ENCODE data around the gene OLIG1. TPM values are rescaled to one million over a fixed set of nuclear protein-coding genes. Genes with fewer than 3 reads are reported as not detected.

Gene OLIG1
- total and polyA plus RNA-seq, 3 donors from 2014 or later, result 3.9 to 5.1 (median 4.3) TPM

DNA sequence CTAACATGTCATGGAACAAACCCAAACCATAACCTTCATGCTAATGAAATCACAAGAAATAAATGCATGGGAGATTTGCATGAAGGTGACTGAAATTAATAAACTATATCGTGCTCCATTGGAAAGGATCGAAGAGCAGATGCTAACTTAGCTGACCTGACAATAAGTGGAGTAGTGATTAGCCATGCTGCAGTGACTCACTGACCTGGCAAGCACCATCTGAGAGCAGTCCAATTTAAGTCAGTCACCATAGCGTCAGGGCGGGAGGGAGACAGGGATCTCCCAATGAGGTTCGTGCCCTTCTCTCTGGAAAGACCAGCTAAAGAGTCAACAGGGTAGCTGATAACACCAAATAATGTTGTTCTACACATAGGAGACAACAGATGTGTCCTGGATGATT is 22.7 kb upstream of the OLIG1 start:
- Histone ChIP-seq H3K4me1 (no peaks in the 10 kb centered on the region), H3K36me3 (ENCODE audit: low read depth, missing control alignments) (no peaks in the 10 kb centered on the region), H3K27ac (no peak overlapping the region), H3K27me3 (no peaks in the 10 kb centered on the region), H3K4me3 (no peak overlapping the region), H3K9me3 (no peaks in the 10 kb centered on the region)
- intact Hi-C loops (cut with DNase I; ENCODE audit: low total_unique reads), result no loop called here
- no peak for TF ChIP-seq POLR2A (IDR thresholded peaks at IDR 0.05)
- TF ChIP-seq, protein P1, sequence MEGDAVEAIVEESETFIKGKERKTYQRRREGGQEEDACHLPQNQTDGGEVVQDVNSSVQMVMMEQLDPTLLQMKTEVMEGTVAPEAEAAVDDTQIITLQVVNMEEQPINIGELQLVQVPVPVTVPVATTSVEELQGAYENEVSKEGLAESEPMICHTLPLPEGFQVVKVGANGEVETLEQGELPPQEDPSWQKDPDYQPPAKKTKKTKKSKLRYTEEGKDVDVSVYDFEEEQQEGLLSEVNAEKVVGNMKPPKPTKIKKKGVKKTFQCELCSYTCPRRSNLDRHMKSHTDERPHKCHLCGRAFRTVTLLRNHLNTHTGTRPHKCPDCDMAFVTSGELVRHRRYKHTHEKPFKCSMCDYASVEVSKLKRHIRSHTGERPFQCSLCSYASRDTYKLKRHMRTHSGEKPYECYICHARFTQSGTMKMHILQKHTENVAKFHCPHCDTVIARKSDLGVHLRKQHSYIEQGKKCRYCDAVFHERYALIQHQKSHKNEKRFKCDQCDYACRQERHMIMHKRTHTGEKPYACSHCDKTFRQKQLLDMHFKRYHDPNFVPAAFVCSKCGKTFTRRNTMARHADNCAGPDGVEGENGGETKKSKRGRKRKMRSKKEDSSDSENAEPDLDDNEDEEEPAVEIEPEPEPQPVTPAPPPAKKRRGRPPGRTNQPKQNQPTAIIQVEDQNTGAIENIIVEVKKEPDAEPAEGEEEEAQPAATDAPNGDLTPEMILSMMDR (IDR thresholded peaks at IDR 0.05), result no peak
- no peak for DNase-seq
- 78 to 81% methylated on average over 5 of the region's 5 CpGs for WGBS, 2 donors

DNA sequence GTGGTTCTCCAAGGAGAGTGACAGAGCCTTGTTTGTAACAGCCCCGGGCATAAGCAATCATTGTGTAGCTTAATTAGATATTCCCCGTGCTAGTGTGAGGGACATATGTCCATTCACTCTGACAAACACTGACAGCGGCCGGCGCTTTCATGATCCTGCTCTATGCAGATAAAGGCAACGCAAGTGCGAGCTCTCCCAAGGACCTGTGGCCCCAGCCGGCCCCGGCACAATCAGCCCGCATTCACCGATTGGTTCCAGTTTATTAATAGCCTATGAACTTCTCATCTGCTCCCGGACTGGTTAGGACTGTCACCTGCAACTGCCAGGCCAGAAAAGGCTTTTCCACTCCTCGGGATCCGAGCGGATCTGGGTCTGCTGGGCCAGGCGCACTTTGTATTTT is 18.0 kb upstream of the OLIG1 start:
- H3K4me1 ChIP-seq, result no peaks in the 10 kb centered on the region
- no peaks in the 10 kb centered on the region for H3K36me3 ChIP-seq (ENCODE audit: low read depth, missing control alignments)
- DNase-seq, result no peak
- intact Hi-C loops (cut with DNase I; ENCODE audit: low total_unique reads), result no loop called here
- no peaks in the 10 kb centered on the region for H3K27me3 ChIP-seq
- H3K9me3 ChIP-seq, result no peaks in the 10 kb centered on the region
- WGBS, 2 donors, result 87 to 91% methylated on average over 16 of the region's 16 CpGs
- no peak for TF ChIP-seq POLR2A (IDR thresholded peaks at IDR 0.05)
- TF ChIP-seq, protein P1 (IDR thresholded peaks at IDR 0.05), result no peak
- no peak overlapping the region for H3K4me3 ChIP-seq
- no peak overlapping the region for H3K27ac ChIP-seq

DNA sequence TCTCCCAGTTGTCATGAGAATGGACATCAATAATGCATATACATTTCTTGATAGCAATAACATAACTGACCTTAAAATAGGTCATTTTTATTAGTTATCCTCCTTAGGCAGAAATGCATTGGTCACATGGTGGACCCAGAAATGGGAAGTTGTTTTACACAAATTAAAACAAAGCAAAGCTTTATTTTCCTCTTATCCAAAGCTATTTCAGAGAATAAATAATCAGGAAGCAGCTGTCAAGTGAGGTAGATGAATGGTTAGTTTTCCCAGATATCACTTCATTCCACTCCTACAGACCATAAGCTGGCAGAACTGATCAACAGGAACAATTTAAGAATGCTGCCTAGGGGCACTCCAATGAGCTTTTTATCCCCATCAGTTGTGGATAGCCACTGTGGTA is 16.0 kb upstream of the OLIG1 start:
- Histone ChIP-seq H3K4me3 (no peak overlapping the region), H3K27me3 (no peaks in the 10 kb centered on the region), H3K36me3 (ENCODE audit: low read depth, missing control alignments) (no peaks in the 10 kb centered on the region), H3K9me3 (no peaks in the 10 kb centered on the region), H3K27ac (no peak overlapping the region), H3K4me1 (peaks cover 9% of the 10 kb centered on the region)
- TF ChIP-seq, protein P1 (IDR thresholded peaks at IDR 0.05), result no peak
- TF ChIP-seq POLR2A (IDR thresholded peaks at IDR 0.05), result no peak
- intact Hi-C loops (cut with DNase I; ENCODE audit: low total_unique reads), result no loop called here
- no peak for DNase-seq

DNA sequence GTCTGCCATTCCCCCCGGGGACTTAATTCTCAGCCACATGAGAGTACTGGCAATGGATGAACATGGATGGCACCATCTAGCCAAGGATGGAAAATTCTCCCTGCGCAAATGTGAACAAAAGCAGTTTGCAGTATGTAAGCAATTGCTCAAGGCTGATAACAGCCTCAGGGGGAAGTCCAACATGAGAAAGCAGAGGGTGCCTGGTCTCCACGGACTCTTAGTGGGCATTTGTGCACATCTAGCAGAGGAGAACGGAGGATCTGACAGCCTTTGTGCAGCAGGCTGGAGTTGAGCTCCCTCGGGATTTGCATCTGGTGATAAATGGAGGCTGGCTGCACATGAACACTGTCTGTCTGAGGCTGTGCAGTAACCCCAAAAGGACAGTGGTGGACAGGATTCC is 13.9 kb upstream of the OLIG1 start:
- H3K36me3 ChIP-seq (ENCODE audit: low read depth, missing control alignments), result no peaks in the 10 kb centered on the region
- H3K27me3 ChIP-seq, result no peaks in the 10 kb centered on the region
- no peak for DNase-seq
- TF ChIP-seq, protein P1 (IDR thresholded peaks at IDR 0.05), result no peak
- H3K4me1 ChIP-seq, result peaks cover 9% of the 10 kb centered on the region
- no peak overlapping the region for H3K4me3 ChIP-seq
- intact Hi-C loops (cut with DNase I; ENCODE audit: low total_unique reads), result no loop called here
- no peaks in the 10 kb centered on the region for H3K9me3 ChIP-seq
- no peak overlapping the region for H3K27ac ChIP-seq
- 81 to 96% methylated on average over 3 to 5 of the region's 5 CpGs for WGBS, 2 donors

DNA sequence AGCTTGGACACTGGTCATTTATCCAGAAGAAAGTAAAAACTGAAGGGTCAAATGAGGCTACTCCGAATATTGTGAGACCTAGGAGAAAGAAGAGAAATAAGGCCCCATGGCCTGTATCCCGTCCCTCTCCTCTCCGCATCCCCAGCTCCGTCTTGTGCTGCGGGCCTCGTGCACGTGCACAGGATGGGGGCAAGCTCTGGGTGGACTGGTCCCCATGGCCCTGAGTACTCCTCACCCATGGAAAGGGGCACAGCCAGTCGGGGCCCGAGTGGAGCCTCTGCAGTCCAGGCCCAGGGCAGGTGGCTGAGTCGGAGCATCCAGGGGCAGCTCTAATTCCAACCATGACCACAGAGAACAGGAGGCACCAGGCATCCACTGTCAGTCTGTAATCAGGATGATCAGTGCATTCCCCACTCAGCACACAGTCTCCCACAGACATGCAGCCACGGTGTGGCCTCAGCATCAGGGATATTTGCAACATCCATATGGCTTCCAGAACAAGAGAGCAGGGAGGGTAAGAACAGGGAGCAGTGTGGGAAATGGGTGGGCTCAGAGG is 12.5 kb upstream of the OLIG1 start:
- Histone ChIP-seq H3K4me1 (peaks cover 9% of the 10 kb centered on the region), H3K9me3 (no peaks in the 10 kb centered on the region), H3K27ac (no peak overlapping the region), H3K36me3 (ENCODE audit: low read depth, missing control alignments) (no peaks in the 10 kb centered on the region), H3K4me3 (no peak overlapping the region), H3K27me3 (no peaks in the 10 kb centered on the region)
- intact Hi-C loops (cut with DNase I; ENCODE audit: low total_unique reads), result no loop called here
- 83 to 87% methylated on average over 7 to 11 of the region's 11 CpGs for WGBS, 2 donors
- TF ChIP-seq, protein P1 (IDR thresholded peaks at IDR 0.05), result no peak
- no peak for TF ChIP-seq POLR2A (IDR thresholded peaks at IDR 0.05)
- DNase-seq, result no peak

Measured in testis (tissue), 3 donors.